COLO829 (cell line): ENCODE data around the gene RGS10.
"Not testable (repeated sequence)": the region's sequence is repeated elsewhere in the genome, so short reads cannot be mapped to it uniquely, and the experiment has no call there.

ENCODE experiments used
- DNase-seq: peaks from one replicate; pipeline ENCODE4 v3.0.0; 2012; ENCODE audit warnings: low spot score

The RGS10 gene

DNA sequence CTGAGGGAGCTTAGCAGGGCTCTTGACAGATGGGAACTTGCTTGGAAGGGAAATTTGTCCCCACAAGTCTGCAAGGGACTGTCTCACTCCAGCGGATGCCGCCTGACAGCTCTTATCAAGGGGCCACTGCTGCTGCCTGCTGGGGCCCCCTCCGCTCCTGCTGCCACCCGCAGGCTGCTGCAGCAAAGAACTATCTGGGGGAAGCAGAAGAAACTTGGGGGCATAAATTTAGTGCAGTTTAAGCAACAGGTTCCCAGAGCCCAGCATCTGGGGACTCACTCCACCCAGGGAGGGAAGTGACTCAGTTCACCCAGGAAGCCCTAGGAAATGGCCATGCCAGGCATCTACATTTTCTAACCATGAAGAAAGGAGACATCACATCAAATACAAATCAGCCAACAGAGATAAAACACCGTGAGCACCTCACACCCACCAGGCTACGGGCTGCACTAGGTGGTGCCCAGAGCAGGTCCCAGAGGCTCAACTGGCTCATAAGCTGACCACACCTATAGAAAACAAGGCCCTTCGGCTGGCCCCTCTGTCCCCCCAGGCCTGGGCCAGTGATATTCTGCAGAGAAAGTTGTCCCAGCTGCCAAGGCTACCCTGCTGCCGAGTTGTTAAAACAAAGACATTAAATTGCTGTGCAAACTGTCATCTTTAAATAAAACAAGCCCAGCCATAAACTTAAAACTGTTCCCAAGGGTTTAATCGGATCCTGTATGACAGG is 3.7 kb downstream of the RGS10 start:
- DNase-seq, result no peak

DNA sequence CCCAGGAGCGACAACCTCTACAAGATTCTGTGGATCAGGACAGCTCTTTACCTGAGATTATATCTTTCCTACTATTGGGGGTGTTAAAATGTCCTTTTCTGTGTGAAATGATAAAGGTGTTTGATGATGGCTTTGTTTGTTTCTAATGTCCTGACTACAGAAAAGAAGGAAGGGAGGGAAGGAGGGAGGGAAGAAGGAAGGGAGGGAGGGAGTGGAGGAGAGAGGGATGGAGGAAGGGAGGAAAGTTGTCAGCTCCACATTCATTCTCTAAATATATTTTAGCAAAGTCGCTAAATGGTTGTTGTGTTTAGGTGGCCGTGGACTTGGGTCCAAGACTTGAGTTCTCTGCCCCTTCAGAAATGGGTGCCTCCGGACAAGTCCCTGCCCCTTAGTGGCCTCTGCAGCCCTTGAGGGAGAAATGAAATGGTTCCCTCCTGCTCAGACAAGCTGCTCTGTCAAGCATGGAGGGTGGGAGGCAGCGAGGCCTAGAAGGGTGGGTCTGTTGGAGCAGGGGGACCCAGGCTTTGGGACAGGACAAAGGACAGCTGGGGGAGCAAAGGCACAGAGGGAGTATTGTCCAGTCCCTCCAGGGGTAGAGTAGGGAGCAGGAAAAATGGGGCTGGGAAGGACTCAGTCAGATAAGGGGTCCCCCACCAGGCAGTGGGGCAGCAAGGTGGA is 4.4 kb downstream of the RGS10 start:
- no peak for DNase-seq

DNA sequence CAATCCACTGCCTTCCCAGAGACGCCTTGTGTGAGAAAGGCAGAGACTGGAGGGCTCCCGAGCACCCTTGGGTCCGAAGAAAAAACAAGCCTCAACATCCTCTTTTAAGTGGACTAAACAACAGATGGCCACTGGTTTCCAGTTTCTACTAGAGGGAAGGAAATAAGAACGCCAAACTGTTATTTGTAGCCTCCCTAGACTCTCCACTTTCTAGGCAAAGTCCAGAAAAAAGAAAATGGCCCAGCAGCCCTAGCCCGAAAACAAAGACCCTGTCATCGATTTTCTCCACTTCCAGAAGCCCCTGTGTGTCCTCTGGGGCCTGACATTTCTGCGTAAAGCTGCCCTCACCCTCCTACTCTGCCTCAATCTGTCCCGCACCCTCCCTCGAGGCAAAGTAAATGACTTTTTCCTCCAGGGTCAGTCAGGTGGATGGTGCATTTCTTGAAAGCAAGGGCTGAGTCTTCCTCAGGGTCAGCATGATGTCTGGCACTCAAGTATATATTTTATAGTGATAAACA is 6.0 kb downstream of the RGS10 start:
- DNase-seq, result no peak

DNA sequence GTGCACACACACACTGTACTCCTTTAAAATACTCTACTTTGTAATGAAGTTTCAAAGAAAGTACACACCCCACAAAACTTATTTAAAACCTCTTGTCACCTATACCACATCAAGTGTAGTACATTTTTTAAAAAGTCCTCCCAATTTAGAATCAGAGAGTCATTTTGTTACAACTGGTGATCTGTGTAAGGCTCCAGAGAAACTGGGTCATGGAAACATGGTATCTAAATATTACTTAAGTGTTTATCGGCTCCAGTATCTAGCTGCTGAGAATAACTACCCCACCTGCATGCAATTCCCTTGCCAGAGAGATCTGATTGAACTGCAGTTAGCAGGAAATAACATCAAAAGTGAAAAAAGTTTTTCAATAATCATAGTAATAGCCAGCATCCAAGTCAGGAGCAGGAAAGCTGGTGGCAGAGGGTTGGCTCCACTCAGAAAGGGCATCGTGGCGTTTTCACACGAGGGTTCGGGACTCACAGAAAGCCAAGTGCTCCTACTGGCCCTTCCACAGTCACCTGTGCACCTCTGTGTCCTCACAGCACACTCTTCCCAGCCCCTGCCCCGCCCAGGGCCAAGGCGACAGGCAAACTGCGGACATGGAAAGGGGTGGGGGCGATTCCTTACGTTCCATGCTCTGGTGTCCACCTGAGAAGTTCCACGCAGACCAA is 6.5 kb downstream of the RGS10 start:
- no peak for DNase-seq

DNA sequence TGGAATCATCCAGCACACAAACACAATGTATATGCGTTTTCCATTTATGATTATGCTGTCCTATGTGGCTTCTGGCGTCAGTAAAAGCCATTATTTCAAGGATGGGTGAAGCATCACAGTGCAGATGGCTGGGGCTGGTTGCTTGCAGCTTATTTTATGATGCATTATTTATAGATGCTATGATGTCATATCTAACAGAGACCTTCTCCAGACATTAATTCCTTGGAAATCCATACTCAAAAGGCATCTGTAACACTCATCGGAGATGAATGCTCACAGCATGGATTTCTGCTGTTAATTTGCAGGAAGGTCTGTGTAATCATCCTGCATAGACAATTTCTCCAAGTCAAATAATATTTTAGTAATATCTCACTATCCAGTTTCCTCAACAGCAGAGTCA is 7.2 kb downstream of the RGS10 start:
- no peak for DNase-seq

DNA sequence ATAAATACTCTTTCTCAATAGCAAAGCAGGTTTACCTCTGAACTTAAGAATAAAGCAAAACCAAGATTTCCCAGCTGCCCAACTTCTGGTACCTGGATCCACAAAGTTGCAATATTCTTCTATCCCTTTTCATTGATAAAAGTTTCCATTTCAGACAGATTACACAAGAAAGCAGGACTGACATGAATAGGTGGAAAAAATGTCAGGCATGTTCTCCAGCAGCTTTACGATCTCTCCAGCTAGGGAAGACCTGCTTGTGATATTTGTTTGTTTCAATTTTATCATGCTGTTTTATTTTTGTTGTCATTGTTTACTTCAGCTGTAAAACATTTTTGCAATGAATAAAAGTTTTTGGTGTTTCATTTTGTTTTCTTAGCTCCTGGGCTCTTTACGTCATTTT is 9.0 kb downstream of the RGS10 start:
- no peak for DNase-seq

DNA sequence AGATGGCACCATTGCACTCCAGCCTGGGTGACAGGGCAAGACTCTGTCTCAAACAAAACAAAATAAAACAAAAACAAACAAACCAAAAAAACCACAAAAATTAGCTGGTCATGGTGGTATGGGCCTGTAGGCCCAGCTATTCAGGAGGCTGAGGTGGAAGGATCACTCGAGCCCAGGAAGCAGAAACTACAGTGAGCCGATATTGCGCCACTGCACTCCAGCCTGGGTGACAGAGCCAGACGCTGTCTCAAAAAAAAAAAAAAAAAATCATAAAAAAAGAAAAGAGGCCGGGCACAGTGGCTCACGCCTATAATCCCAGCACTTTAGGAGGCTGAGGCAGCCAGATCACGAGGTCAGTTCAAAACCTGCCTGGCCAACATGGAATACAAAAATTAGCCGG is 9.7 kb downstream of the RGS10 start:
- DNase-seq, result not testable (repeated sequence)

DNA sequence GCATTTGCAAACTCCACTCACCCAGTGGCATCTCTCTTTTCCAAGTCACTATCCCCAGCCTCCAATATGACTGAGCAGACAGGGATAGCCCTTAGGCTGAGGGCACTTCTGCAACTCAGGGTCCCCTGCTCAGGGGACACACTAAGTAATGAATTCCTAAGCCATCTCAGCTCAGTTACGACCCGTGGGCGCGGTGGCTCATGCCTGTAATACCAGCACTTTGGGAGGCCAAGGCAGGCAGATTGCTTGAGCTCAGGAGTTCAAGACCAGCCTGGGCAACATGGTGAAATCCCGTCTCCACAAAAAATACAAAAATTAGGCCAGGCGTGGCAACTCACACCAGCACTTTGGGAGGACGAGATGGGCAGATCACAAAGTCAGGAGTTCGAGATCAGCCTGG is 10.3 kb downstream of the RGS10 start:
- DNase-seq, result not testable (repeated sequence)

DNA sequence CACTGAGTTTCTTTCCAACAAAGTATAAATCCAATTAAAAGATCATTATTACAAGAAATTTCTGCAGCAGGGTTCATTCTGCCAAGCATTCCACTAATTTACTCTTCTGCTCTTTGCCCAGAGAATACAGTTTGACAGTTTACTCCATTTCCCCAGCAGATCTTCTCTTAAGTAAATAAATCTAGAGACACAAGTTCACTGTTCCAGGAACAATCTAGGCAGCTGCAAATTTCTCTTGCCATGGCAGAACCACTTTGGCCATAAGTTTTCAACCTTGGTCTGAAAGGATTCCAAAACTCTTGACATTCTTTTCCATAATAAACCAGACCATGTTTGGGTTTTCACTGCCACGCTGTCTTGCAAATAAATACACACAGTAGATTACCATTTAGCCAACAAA is 11.5 kb downstream of the RGS10 start:
- DNase-seq, result no peak

DNA sequence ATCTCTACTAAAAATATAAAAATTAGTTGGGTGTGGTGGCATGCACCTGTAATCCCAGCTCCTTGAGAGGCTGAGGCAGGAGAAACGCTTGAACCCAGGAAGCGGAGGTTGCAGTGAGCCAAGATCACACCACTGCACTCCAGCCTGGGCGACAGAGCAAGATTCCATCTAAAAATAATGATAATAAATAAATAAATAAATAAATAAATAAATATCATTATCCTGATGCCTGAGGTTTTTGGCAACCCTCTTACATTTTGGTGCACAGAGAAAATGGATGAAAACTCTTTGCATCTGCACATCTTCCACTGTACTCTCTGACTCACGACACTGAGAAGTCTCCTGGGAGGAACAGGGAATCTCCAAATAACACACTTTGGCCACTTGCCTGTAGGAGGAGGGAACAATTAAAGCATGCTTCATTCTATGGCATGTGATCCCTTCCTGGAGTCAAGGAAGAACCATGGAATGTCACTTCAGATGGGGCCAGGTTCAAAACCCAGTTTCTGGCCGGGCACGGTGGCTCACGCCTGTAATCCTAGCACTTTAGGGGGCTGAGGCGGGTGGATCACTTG is 13.8 kb downstream of the RGS10 start:
- peak; percentile 45 for DNase-seq

DNA sequence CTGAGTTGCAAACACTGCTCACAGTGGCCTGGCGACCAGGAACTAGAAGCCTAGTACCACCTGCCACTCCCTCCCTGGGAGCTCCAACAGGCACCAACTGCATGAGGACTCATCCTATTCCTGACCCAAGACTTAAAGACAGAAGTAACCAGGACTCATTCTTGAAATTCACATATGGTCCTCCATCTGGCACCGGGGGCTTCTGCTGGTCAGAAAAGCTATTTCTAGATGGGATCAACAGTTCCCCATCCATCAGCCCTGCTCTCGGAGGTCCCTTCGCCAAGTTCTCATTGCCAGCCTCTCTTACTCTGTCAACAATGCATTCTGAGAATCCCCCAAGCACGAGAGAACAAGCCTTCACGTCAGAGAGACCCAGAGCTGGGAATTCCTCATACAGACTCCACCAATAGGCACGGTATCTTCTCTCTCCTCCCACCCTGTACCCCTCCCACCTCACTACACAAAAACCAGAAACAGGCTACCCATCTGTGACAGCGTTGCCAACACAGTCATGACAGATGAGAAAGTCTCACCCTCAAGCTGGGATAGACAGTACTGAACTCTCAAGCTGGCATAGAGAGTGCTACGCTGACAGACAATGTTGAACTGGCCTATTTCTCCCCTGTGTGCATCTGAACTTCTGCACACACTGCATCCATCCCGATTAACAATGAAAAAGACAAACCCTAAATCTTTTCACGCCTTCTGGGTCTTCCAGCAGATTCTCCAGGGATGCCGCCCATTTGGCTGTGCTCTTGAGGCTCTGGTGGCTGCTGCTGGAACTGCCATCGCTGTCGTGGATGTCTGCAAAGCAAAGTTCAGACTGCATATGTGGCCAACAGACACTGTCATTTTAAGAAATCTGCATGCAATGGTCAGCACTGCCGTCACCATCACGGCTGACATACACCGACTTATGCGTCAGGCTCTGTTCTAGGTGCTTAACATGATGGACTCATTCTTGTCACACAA is 15.6 kb downstream of the RGS10 start:
- no peak for DNase-seq

DNA sequence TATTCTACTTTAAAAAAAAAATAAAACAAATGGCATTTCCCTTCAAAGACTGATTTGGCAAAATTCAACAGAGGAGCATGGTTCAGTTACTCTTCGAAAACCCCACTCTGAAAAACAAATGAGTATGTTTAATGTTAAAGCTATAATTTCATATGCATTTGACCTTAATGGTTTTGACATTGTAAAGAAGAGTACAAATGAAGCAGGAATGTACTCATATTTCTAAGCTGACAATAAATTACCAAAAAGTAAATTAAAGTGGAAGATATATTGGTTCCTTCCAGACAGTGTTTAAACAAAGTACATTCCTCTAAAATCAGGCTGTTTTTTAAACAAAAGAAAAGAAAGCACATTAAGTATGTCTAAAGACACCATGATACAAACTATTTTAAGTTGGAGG is 16.4 kb downstream of the RGS10 start:
- DNase-seq, result no peak

DNA sequence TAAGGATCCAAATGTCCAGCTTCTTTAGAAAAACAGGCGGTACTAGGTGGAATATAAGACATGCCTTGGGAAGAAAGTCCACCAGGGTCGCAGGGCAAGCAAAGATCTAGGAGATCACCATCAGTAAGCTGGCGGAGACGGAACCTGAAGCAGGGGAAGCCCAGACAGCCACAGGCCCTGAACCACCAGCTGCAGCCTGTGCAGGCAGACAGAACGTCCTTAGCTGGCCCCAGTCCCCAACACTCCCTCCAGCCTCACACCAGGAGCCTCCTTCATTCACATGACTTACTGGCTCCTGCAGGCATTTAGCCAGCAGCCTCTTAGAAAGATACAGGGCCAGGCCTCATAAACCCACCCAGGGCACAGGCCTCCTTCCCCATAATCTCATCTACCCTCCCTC is 17.4 kb downstream of the RGS10 start:
- no peak for DNase-seq

DNA sequence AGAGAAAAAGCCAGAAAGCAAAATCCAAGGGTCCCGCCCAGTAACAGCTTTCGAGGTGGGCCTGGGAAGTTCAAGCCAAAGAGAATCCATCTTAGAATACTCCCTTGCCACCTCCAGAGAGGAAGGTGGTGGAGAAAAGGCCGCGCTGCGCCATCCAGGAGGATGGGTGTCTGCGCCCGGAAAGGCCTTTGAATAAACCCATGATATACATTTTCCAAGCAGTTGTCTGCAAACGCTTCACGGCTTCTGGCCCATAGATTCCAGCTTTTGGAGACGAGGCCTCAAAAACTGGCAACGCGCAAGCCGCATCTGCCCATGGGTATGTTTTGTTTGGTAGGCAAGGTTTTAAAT is 17.8 kb downstream of the RGS10 start:
- DNase-seq, result no peak

DNA sequence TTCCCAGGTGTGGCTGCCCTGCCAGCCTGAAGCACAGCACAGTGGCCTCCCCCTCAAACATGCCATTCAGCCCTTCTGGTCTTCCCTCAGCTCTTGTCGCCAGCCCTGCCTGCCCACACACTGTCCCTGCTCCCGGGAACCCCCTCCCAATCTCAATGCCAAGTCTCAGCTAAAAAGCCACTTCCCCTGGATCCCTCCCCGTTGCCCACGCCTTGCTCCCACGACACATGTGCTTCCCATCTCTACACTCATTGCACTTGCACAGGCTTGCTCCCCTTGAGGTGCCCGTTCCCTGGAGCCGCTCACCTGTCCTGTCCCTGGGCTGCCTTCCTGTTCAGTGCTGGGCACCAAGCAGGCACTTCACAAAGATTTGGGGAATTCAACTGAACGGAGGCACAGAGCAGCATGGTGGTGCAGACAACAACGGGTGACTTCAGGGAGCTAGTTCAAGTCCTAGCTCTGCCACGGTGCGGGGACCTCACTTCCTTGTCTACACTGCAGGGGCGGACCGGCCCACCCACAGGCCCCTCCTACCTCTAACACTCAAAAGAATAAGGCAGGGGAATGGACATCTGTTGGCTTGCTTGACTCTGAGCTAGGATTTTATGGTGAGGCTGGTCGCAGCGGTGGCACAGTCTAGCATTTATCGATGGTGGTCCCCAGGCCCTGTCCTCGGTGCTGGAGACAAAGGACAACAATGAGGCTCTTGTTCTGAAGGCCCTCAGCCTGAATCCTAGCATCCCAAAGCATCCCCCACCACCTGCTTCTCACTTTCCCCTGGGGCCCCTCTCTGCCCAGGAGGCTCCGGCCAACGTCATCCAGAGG is 18.4 kb downstream of the RGS10 start:
- DNase-seq, result no peak

DNA sequence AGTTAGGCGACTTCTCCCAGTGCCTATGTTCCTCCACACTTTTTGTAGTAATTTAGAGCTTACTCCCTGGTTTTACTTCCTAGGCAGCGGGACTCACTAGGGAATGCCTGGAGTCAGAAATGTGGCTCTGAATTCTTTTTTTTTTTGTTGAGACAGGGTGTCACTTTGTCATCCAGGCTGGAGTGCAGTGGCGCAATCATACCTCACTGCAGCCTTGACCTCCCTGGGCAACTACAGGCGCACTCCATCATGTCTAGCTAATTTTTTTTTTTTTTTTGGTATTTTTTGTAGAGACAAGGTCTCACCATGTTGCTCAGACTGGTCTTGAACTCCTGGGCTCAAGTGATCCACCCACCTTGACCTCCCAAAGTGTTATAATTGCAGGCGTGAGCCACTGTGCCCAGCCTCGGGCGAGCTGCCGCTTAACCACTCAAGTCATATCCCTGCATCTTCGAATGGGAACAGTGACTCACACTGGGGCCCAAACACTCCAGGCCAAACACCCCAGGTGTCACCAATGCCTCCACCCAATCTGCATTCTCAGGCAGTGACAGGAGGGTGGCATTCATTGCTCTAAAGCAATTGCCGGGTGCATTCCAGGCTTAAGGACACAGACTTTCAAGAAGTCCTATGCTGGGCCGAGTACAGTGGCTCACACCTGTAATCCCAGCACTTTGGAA is 19.6 kb downstream of the RGS10 start:
- no peak for DNase-seq

DNA sequence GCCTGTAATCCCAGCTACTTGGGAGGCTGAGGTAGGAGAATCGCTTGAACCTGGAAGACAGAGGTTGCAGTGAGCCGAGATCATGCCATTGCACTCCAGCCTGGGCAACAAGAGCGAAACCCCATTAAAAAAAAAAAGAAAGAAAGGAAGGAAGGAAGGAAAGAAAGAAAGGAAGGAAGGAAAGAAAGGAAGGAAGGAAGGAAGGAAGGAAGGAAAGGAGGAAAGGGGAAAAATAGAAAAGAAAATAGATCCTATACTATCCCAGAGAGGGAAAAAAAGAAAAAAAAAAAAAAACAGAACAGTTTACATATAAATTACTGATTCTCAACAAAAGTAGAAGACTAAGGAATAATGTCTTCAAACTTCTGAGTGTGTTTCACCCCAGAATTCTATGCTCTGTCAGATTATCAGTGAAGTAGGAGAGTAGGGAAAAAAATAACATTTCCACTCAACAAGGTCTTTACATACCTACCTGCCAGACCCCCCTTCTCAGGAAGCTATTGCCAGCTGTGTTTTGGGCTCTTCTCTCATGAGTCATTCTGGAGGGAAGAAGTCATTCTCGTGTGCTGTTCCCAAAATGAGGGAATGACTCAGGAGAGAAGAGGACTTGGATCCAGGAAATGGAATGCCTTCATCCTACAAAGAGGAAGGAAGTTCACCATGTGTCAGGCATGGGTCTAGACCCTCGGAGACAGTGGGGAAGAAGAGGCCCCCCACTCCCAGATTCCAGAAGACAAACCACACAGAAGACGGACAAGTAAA is 20.9 kb downstream of the RGS10 start:
- no peak for DNase-seq

DNA sequence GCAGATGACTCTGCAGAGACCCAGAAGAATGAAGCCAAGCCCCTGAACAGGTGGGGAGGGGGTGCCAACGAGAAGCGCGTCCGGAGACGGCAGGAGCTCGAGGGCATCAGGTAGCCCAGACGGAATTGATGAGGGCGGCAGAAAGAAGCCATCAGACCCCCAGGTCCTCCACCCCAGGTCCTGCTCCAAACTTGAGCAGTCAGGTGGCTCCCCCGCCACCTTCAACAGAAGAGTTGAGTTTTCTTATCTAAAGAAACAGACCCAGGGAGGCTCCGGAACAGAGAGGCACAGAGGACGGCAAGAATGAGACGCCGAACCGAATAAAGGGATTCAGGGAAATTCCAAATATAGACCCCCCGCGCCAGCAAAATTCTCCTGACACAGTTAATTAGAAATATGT is 22.2 kb downstream of the RGS10 start:
- DNase-seq, result no peak

DNA sequence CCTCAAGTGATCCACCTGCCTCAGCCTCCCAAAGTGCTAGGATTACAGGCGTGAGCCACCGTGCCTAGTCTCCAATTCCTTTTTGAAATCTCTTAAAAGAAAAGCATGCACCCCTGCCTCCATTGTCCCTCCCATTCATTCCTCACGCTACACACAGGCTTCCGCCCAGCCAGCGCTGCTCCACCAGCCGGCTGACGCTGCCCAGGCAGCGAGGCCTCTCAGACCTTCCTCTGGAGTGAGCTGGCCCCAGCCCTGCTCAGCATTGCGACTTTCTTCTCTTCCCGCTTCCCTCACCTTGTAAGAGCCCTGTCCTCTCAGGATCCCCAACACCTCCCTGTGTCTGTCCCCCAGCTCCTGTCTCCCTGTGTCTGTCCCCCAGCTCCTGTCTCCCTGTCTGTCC is 23.6 kb downstream of the RGS10 start:
- no peak for DNase-seq

DNA sequence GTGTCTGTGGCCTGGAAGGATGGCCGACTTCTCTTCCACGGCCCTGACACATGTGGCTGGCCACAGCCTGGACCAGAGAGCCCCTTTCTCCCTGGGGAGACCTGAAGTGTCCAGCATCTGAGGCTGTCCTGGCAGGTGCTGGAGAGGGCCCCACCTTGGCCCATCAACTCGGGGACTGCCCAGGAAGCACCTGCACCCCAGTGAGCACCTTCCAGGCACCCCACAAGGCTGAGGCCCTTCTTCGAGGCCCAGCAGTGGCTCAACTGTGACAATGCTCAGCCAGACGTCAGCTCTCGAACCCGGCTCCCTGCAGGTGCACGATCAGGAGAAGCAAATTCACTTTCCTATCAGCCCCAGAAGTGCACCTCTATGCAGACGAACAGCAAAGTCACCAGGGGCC is 24.3 kb downstream of the RGS10 start:
- no peak for DNase-seq
